ENCODE data around the gene TLL1.

GRCh38 chr4:165826166-165826565 is 46.9 kb upstream of the TLL1 start:
- no peak for TF ChIP-seq CTCF (IDR thresholded peaks at IDR 0.05)
- no peak for TF ChIP-seq POLR2A (IDR thresholded peaks at IDR 0.05)
